GM12878 (cell line): Measurements from ENCODE around the gene PLCG1. TPM values are rescaled to one million over a fixed set of nuclear protein-coding genes. Genes with fewer than 3 reads are reported as not detected.

Experiments used
- ATAC-seq: fragments of 200-7000 bp; cut with Tn5 transposase; 3 replicates; pipeline ENCODE4 v1.9.1; 2020; ENCODE audit warnings: mild to moderate bottlenecking, moderate library complexity
- BruUV-seq: library from RNA; stranded (reverse); fragments of 400-500 nt; replicated peaks from 2 replicates; lab custom pipeline; 2021; lab: Mats Ljungman, UMichigan
- CTCF ChIA-PET: fragments of 300-600 bp; sonication (Branson Sonifier 250); formaldehyde crosslinking; extraction: SDS; loops from one replicate; lab custom pipeline; 2021; ENCODE audit warnings: inconsistent platforms; lab: Yijun Ruan, JAX
- POLR2A ChIA-PET: fragments of 350-600 bp; formaldehyde crosslinking; extraction: SDS; loops from one replicate; lab custom pipeline; 2021; ENCODE audit warnings: inconsistent platforms; lab: Charles Lee
- RAD21 ChIA-PET: fragments of 300-600 bp; sonication (Branson Sonifier 250); formaldehyde crosslinking; loops from one replicate; lab custom pipeline; 2023; ENCODE audit warnings: antibody characterized with exemption; ENCODE audit not compliant: unreplicated experiment; lab: Charles Lee
- SMC1A ChIA-PET: fragments of 300-600 bp; sonication (Branson Sonifier 250); formaldehyde crosslinking; loops from one replicate; lab custom pipeline; 2023; ENCODE audit not compliant: unreplicated experiment, uncharacterized antibody; lab: Charles Lee
- DNase-seq: peaks from one replicate; pipeline ENCODE4 v3.0.0-alpha.2; 2011; ENCODE audit warnings: low read depth, low spot score
- FAIRE-seq: peaks from 3 replicates; lab custom pipeline; 2011; peaks lifted over from hg19 to GRCh38; lab: Jason Lieb, UNC
- H2AFZ ChIP-seq: 2 replicates; pipeline ENCODE4 v1.6.0; 2011; ENCODE audit warnings: low read depth, low read length, control low read depth; ENCODE audit not compliant: control insufficient read depth
- H3K27ac ChIP-seq: 2 replicates; pipeline ENCODE4 v1.5.1; 2011; ENCODE audit warnings: control low read depth; ENCODE audit not compliant: control insufficient read depth, insufficient read depth
- H3K27me3 ChIP-seq, 2 experiments: replicated peaks in 1 of 2; 2 replicates each; pipeline versions ENCODE4 v1.6.0 to v1.6.1; 2011; ENCODE audit warnings: low read length in 1 of 2; ENCODE audit not compliant: control insufficient read depth in 2 of 2, insufficient read depth in 2 of 2
- H3K36me3 ChIP-seq, 2 experiments: 2 replicates each; pipeline ENCODE4 v1.5.1; 2011; ENCODE audit warnings: low read length in 1 of 2; ENCODE audit not compliant: control insufficient read depth in 2 of 2, insufficient read depth in 2 of 2
- H3K4me1 ChIP-seq: 2 replicates; pipeline ENCODE4 v1.6.1; 2011; ENCODE audit warnings: mild to moderate bottlenecking, low read length, moderate library complexity, mixed read lengths; ENCODE audit not compliant: control insufficient read depth, insufficient read depth
- H3K4me2 ChIP-seq: 2 replicates; pipeline ENCODE4 v1.6.0; 2011; ENCODE audit warnings: control low read depth; ENCODE audit not compliant: control insufficient read depth, insufficient read depth
- H3K4me3 ChIP-seq: fragments of 200-600 bp; sonication (generic); 2 replicates; pipeline ENCODE4 v1.5.1; 2016
- H3K79me2 ChIP-seq: 2 replicates; pipeline ENCODE4 v1.6.0; 2011; ENCODE audit warnings: low read length; ENCODE audit not compliant: control insufficient read depth, insufficient read depth
- H3K9ac ChIP-seq: 2 replicates; pipeline ENCODE4 v1.8.0; 2011; ENCODE audit warnings: low read length, control low read depth, mixed read lengths; ENCODE audit not compliant: control insufficient read depth, insufficient read depth
- H3K9me3 ChIP-seq: replicated peaks from 3 replicates; pipeline ENCODE4 v1.5.1; 2011; ENCODE audit warnings: mild to moderate bottlenecking, low read length; ENCODE audit not compliant: control insufficient read depth, insufficient read depth
- H4K20me1 ChIP-seq: 2 replicates; pipeline ENCODE4 v1.6.0; 2011; ENCODE audit not compliant: control insufficient read depth, insufficient read depth
- BHLHE40 ChIP-seq, 2 experiments: fragments of 450-650 bp in 1 of 2; IDR thresholded peaks; 2 replicates each; pipeline ENCODE4 v1.6.1; 2011 to 2017; ENCODE audit warnings: low read depth in 2 of 2, borderline replicate concordance in 1 of 2, improper control_type of control experiment in 1 of 2, low read length in 1 of 2, mild to moderate bottlenecking in 1 of 2
- HDGF ChIP-seq: fragments of 450-650 bp; IDR thresholded peaks from 2 replicates; pipeline ENCODE4 v1.6.1; 2016; ENCODE audit warnings: antibody characterized with exemption
- RAD21 ChIP-seq: IDR thresholded peaks from 2 replicates; pipeline ENCODE4 v1.6.1; 2011; ENCODE audit warnings: mild to moderate bottlenecking, low read depth, low read length, moderate library complexity; ENCODE audit not compliant: insufficient read depth
- SMC3 ChIP-seq: IDR thresholded peaks from 2 replicates; pipeline ENCODE4 v1.6.1; 2011; ENCODE audit warnings: low read length, improper control_type of control experiment, borderline replicate concordance
- YY1 ChIP-seq: IDR thresholded peaks from 2 replicates; pipeline ENCODE4 v1.6.1; 2011; ENCODE audit warnings: low read depth, mild to moderate bottlenecking, low read length
- ZBTB40 ChIP-seq: fragments of 450-650 bp; IDR thresholded peaks from 2 replicates; pipeline ENCODE4 v1.6.1; 2016; ENCODE audit warnings: mild to moderate bottlenecking, moderate library complexity, borderline replicate concordance
- WGBS: methylation state at CpG from one replicate; pipeline ENCODE4 v1.1.6; 2016; ENCODE audit warnings: low lambda C conversion rate; ENCODE audit not compliant: insufficient replicate concordance, insufficient coverage; ENCODE audit errors: missing lambda C conversion rate; 5-methylcytosine and 5-hydroxymethylcytosine counted together
- in situ Hi-C: fragments of 300-500 bp; cut with MboI; formaldehyde crosslinking; loops from 9 replicates; pipeline ENCODE4 v1.14.3; 2018; ENCODE audit warnings: mixed read lengths
- intact Hi-C: fragments of 100-400 bp; cut with micrococcal nuclease; formaldehyde crosslinking; loops from one replicate; pipeline ENCODE4 v1.14.2; 2022; ENCODE audit not compliant: unreplicated experiment
- polyA plus RNA-seq, 11 experiments: library from polyadenylated mRNA; depleted of rRNA in 4 of 11; unstranded in 6 of 11; stranded (reverse) in 5 of 11; fragments of >200 nt; fragmentation: Nextera tagmentation in 4 of 11; fragmentation: Illumina TruSeq in 1 of 11; extraction: Ambion mirVana in 4 of 11; extraction: Trizol in 1 of 11; gene quantifications; 1 replicate in 1 of 11; 2 replicates in 10 of 11; pipeline versions ENCODE4 v1.2.1 to v1.2.3, GENCODE V29; 2011 to 2016; ENCODE audit warnings: inconsistent platforms in 2 of 11, missing spikeins in 2 of 11, low read depth in 1 of 11
- total RNA-seq, 4 experiments: library from RNA; depleted of rRNA in 3 of 4; stranded (reverse); fragments of >200 nt in 3 of 4; fragmentation: Illumina TruSeq in 1 of 4; extraction: Trizol in 1 of 4; gene quantifications; 2 replicates each; pipeline versions ENCODE4 v1.2.1 to v1.2.3, GENCODE V29; 2013 to 2021
- TF ChIP-seq, protein P1 (sequence below), 3 experiments: IDR thresholded peaks in 2 of 3; conservative IDR thresholded peaks in 1 of 3; 2 replicates each; pipeline ENCODE4 v1.5.1; 2011; ENCODE audit warnings: low read depth in 3 of 3, low read length in 3 of 3, mild to moderate bottlenecking in 3 of 3, control low read depth in 2 of 3, moderate library complexity in 2 of 3, inconsistent platforms in 1 of 3, mixed read lengths in 1 of 3; ENCODE audit not compliant: control insufficient read depth in 2 of 3, insufficient read depth in 1 of 3; ENCODE audit errors: extremely low read depth in 1 of 3

Gene PLCG1
- total and polyA plus RNA-seq, 10 of the 15 experiments (the other 5 are each of a cell fraction or from before 2014, with no cell fraction given): 2.6 to 114 (median 45.3) TPM

DNA sequence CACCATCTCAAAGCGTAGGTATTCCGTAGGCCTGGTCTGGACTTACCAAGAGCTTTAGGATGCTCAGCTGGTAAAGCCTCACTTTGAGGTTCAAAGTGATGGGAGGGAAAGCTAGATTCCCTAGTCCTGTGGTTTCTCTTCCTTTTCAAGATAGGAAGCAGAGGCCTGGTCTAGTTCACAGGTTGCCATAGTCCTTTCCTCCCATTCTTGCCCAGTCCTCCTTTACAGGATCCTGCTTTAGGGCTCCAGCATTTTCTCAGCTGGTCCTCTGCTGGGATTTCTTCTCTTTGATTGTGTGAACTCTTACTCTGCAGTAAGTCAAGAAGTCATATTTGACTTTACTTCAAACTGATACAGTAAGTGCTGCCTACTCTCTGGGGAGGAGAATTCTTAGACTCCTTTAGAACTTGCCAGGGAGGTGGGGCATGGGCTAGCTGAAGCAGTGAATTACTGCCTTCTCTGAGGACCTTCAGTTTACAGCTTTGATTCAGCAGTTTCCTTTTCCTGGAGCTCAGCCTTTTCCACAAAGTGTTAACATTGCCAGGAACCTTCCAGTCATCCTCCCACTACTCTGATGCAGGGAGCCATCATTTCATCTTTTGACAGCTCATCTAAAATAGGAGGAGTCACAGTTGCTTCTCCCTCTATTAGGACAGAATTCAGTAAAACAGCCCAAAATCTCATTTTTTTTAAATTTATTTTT lies 42.8 kb upstream of the PLCG1 start (continued):
- TF ChIP-seq ZBTB40 (no peak), HDGF (no peak)

GRCh38 chr20:41095110-41095969 lies 42.0 kb upstream of the PLCG1 start:
- no peak overlapping the region for H3K4me2 ChIP-seq
- no peaks in the 10 kb centered on the region for H4K20me1 ChIP-seq
- in situ Hi-C loops: loop anchor here (25.0 kb wide), 1 partner anchor 358 kb away; no protein-coding TSS in a partner anchor
- SMC1A ChIA-PET: interaction anchor here (0.9 to 6.7 kb wide), 25 partner anchors 9 to 244 kb away, joined by 3 to 161 read pairs (median 6); no protein-coding TSS in a partner anchor
- H3K4me1 ChIP-seq: no peaks in the 10 kb centered on the region
- RAD21 ChIA-PET: interaction anchor here (0.6 to 7.1 kb wide), 27 partner anchors 10 to 1826 kb away, joined by 3 to 111 read pairs (median 5); no protein-coding TSS in a partner anchor
- no peak overlapping the region for H3K4me3 ChIP-seq
- H2AFZ ChIP-seq: no peak overlapping the region
- no peaks in the 10 kb centered on the region for H3K9me3 ChIP-seq
- no peaks in the 10 kb centered on the region for H3K79me2 ChIP-seq
- BruUV-seq: no TSS peak
- CTCF ChIA-PET: interaction anchor here (0.7 to 10.1 kb wide), 33 partner anchors 9 to 803 kb away, joined by 3 to 326 read pairs (median 8); partner anchors contain the start of gene LPIN3
- no peak overlapping the region for H3K9ac ChIP-seq
- TF ChIP-seq RAD21 (peak; percentile 85), YY1 (peak; percentile 93), BHLHE40 (IDR thresholded peaks at IDR 0.05; ENCODE audit: borderline replicate concordance in 1 of 2, low read depth in 2 of 2, low read length in 1 of 2) (no peak), SMC3 (peak; percentile 94)
- TF ChIP-seq, protein P1, sequence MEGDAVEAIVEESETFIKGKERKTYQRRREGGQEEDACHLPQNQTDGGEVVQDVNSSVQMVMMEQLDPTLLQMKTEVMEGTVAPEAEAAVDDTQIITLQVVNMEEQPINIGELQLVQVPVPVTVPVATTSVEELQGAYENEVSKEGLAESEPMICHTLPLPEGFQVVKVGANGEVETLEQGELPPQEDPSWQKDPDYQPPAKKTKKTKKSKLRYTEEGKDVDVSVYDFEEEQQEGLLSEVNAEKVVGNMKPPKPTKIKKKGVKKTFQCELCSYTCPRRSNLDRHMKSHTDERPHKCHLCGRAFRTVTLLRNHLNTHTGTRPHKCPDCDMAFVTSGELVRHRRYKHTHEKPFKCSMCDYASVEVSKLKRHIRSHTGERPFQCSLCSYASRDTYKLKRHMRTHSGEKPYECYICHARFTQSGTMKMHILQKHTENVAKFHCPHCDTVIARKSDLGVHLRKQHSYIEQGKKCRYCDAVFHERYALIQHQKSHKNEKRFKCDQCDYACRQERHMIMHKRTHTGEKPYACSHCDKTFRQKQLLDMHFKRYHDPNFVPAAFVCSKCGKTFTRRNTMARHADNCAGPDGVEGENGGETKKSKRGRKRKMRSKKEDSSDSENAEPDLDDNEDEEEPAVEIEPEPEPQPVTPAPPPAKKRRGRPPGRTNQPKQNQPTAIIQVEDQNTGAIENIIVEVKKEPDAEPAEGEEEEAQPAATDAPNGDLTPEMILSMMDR (IDR thresholded peaks at IDR 0.05 in 2 of 3, conservative IDR thresholded peaks at IDR 0.05 in 1 of 3; ENCODE audit: control insufficient read depth in 2 of 3, extremely low read depth in 1 of 3, insufficient read depth in 1 of 3, low read depth in 3 of 3, low read length in 3 of 3): peak; percentile 74 to 85 (median 84)
- TF ChIP-seq, all 136 proteins: peak for 4
- ATAC-seq (peak; percentile 88), FAIRE-seq (no peak), DNase-seq (no peak)
- POLR2A ChIA-PET: interaction anchor here (0.5 to 4.0 kb wide), 4 partner anchors 104 to 461 kb away, joined by 3 to 24 read pairs (median 3); no protein-coding TSS in a partner anchor
- Histone ChIP-seq H3K27ac (no peak overlapping the region), H3K27me3 (no peaks in the 10 kb centered on the region), H3K36me3 (peaks cover 22 to 33% of the 10 kb centered on the region in 2 experiments)
- intact Hi-C loops: loop anchor here (1.0 to 5.0 kb wide), 3 partner anchors 105 to 247 kb away; partner anchors contain the start of gene LPIN3
- WGBS: 33% methylated on average over 7 of the region's 7 CpGs
